ENCODE measurements around the gene CCDC71.

GRCh38 chr3:49133226-49133951, 32.7 kb downstream of the CCDC71 start:
- TF ChIP-seq CTCF (IDR thresholded peaks at IDR 0.05; ENCODE audit: extremely low read depth in 1 of 2, insufficient read depth in 1 of 2, low read depth in 1 of 2, low read length in 2 of 2) (no peak), MAX (IDR thresholded peaks at IDR 0.05; ENCODE audit: insufficient read depth, insufficient read length) (no peak), POLR2A (IDR thresholded peaks at IDR 0.05; ENCODE audit: low read depth, low read length) (peak; percentile 76), GATA2 (IDR thresholded peaks at IDR 0.05; ENCODE audit: insufficient read depth, insufficient read length, low read depth, low read length) (no peak), EZH2 (IDR thresholded peaks at IDR 0.05; ENCODE audit: borderline replicate concordance, low read depth, low read length, severe bottlenecking) (no peak), POLR2AphosphoS5 (IDR thresholded peaks at IDR 0.05; ENCODE audit: insufficient read depth, low read depth, low read length) (peak; percentile 44)
